Fibroblast of pulmonary artery (primary cell): Measurements from ENCODE around the gene LIN9.
A peak's percentile ranks its signal among the peaks of the same experiment; 100 is the strongest.
"Not testable (repeated sequence)": the region's sequence is repeated elsewhere in the genome, so short reads cannot be mapped to it uniquely, and the experiment has no call there.

ENCODE experiments used
- DNase-seq: peaks from one replicate; pipeline ENCODE4 v3.0.0-alpha.2; 2010; ENCODE audit warnings: low read depth
- H3K4me3 ChIP-seq: replicated peaks from 2 replicates; pipeline ENCODE4 v1.5.1; 2011; ENCODE audit warnings: low read depth, mild to moderate bottlenecking, control low read depth, low read length, moderate library complexity
- CTCF ChIP-seq: IDR thresholded peaks from 2 replicates; pipeline ENCODE4 v1.5.1; 2011; ENCODE audit warnings: mild to moderate bottlenecking, control low read depth, low read length, inconsistent platforms; ENCODE audit errors: missing control alignments

Gene LIN9

GRCh38 chr1:226204198-226204597 lies 104.8 kb downstream of the LIN9 start:
- no peak overlapping the region for H3K4me3 ChIP-seq
- no peak for DNase-seq
- no peak for TF ChIP-seq CTCF

- TF ChIP-seq CTCF = no peak
- H3K4me3 ChIP-seq = no peak overlapping the region
- DNase-seq = no peak
Observed at GRCh38 chr1:226203655-226204054, 105.3 kb downstream of the LIN9 start.

- TF ChIP-seq CTCF = no peak
Observed at GRCh38 chr1:226203240-226203639, 105.7 kb downstream of the LIN9 start.

GRCh38 chr1:226202666-226203065 lies 106.3 kb downstream of the LIN9 start:
- H3K4me3 ChIP-seq, DNase-seq: not testable (repeated sequence)

More at GRCh38 chr1:226203240-226203639, 105.7 kb downstream of the LIN9 start:
- DNase-seq = no peak
- H3K4me3 ChIP-seq = no peak overlapping the region

- no peak for TF ChIP-seq CTCF
- no peak for DNase-seq
- H3K4me3 ChIP-seq = no peak overlapping the region
Observed at GRCh38 chr1:226202246-226202645, 106.7 kb downstream of the LIN9 start.

- DNase-seq = peak; percentile 43
- H3K4me3 ChIP-seq = no peak overlapping the region
- peak; percentile 58 for TF ChIP-seq CTCF
Observed at GRCh38 chr1:226201029-226201593, 107.9 kb downstream of the LIN9 start.

GRCh38 chr1:226199971-226200370 lies 109.0 kb downstream of the LIN9 start:
- no peak for DNase-seq
- no peak for TF ChIP-seq CTCF
- H3K4me3 ChIP-seq = no peak overlapping the region
